DMS53 treated with DMSO at 0.1 percent for 48 hours (cell line): Measurements from ENCODE around the gene CUL4A.

ENCODE experiments used
- DNase-seq: peaks from one replicate; lab custom pipeline; 2025; ENCODE audit not compliant: unreplicated experiment; lab: John Stamatoyannopoulos, UW

Gene CUL4A

GRCh38 chr13:113179374-113180230 lies 29.8 kb upstream of the CUL4A start:
- DNase-seq: no peak

GRCh38 chr13:113182046-113182445 lies 27.4 kb upstream of the CUL4A start:
- DNase-seq: no peak

- no peak for DNase-seq
Measured at GRCh38 chr13:113183450-113184129, 25.8 kb upstream of the CUL4A start.

GRCh38 chr13:113184568-113185440 lies 24.6 kb upstream of the CUL4A start:
- no peak for DNase-seq

GRCh38 chr13:113186061-113186900 lies 23.1 kb upstream of the CUL4A start:
- DNase-seq: no peak

GRCh38 chr13:113187263-113187669 lies 22.1 kb upstream of the CUL4A start:
- DNase-seq: no peak

- DNase-seq: no peak
Measured at GRCh38 chr13:113187883-113188665, 21.3 kb upstream of the CUL4A start.

- DNase-seq: no peak
Measured at GRCh38 chr13:113190181-113190580, 19.2 kb upstream of the CUL4A start.

- no peak for DNase-seq
Measured at GRCh38 chr13:113192279-113192678, 17.1 kb upstream of the CUL4A start.

- no peak for DNase-seq
Measured at GRCh38 chr13:113192902-113193301, 16.5 kb upstream of the CUL4A start.

GRCh38 chr13:113195360-113195759 lies 14.1 kb upstream of the CUL4A start:
- no peak for DNase-seq

- DNase-seq: no peak
Measured at GRCh38 chr13:113196970-113197737, 12.3 kb upstream of the CUL4A start.

- DNase-seq: no peak
Measured at GRCh38 chr13:113201815-113202214, 7.6 kb upstream of the CUL4A start.

GRCh38 chr13:113202912-113203311 lies 6.5 kb upstream of the CUL4A start:
- no peak for DNase-seq

- no peak for DNase-seq
Measured at GRCh38 chr13:113203507-113204377, 5.7 kb upstream of the CUL4A start.

GRCh38 chr13:113204378-113204734 lies 5.1 kb upstream of the CUL4A start:
- no peak for DNase-seq

GRCh38 chr13:113205428-113205931 lies 3.9 kb upstream of the CUL4A start:
- no peak for DNase-seq

GRCh38 chr13:113207460-113207859 lies 2.0 kb upstream of the CUL4A start:
- no peak for DNase-seq
